Tibial nerve (tissue), 4 donors: ENCODE measurements around the gene PADI4. TPM values are rescaled to one million over a fixed set of nuclear protein-coding genes. Genes with fewer than 3 reads are reported as not detected.
A peak's percentile ranks its signal among the peaks of the same experiment; 100 is the strongest.

Experiments used
- DNase-seq, 2 donors: peaks; one replicate each; pipeline ENCODE4 v3.0.0-alpha.2; 2019; ENCODE audit warnings: low spot score in 2 of 2
- H3K27ac ChIP-seq, 4 donors: fragments of 200-600 bp; sonication (generic) in 3 of 4; one replicate each; pipeline ENCODE4 v1.5.1; 2017 to 2019; ENCODE audit warnings: mild to moderate bottlenecking in 1 of 4
- H3K27me3 ChIP-seq, 2 donors: fragments of 200-600 bp; sonication (generic) in 1 of 2; one replicate each; pipeline versions ENCODE4 v1.5.1 to v1.6.0; 2017 to 2019
- H3K36me3 ChIP-seq, 3 donors: fragments of 200-600 bp; sonication (generic); one replicate each; pipeline ENCODE4 v1.5.1; 2018 to 2019
- H3K4me1 ChIP-seq, 4 donors: fragments of 200-600 bp; sonication (generic) in 3 of 4; one replicate each; pipeline ENCODE4 v1.5.1; 2017 to 2019
- H3K4me3 ChIP-seq, 4 donors: fragments of 200-600 bp; sonication (generic) in 3 of 4; one replicate each; pipeline ENCODE4 v1.5.1; 2017 to 2019; ENCODE audit warnings: mild to moderate bottlenecking in 1 of 4, moderate library complexity in 1 of 4
- H3K9me3 ChIP-seq, 4 donors: fragments of 200-600 bp; sonication (generic) in 3 of 4; one replicate each; pipeline ENCODE4 v1.5.1; 2017 to 2019
- EP300 ChIP-seq, 2 donors: sonication (generic); formaldehyde crosslinking; IDR thresholded peaks; one replicate each; pipeline ENCODE4 v1.6.1; 2017; ENCODE audit warnings: antibody characterized with exemption in 2 of 2, mild to moderate bottlenecking in 1 of 2
- POLR2A ChIP-seq, 2 donors: fragments of 450-650 bp; IDR thresholded peaks; one replicate each; pipeline ENCODE4 v1.6.1; 2017; ENCODE audit warnings: antibody characterized with exemption in 2 of 2, mild to moderate bottlenecking in 2 of 2, moderate library complexity in 2 of 2
- WGBS, 2 donors: methylation state at CpG; one replicate each; pipeline ENCODE4 v1.1.5; 2018; 5-methylcytosine and 5-hydroxymethylcytosine counted together
- total RNA-seq, 4 donors: library from RNA; depleted of rRNA; stranded (reverse); fragments of >200 nt; gene quantifications; one replicate each; pipeline ENCODE4 v1.1.0, GENCODE V29; 2016
- TF ChIP-seq, protein P1 (sequence below), 5 experiments: fragments of 200-600 bp in 3 of 5; fragments of 450-650 bp in 2 of 5; sonication (generic) in 3 of 5; IDR thresholded peaks; one replicate each; pipeline ENCODE4 v1.5.1; 2016 to 2019; ENCODE audit warnings: antibody characterized with exemption in 5 of 5, mild to moderate bottlenecking in 3 of 5, moderate library complexity in 2 of 5

PADI4 gene
- total RNA-seq, 4 donors from 2014 or later = not detected

GRCh38 chr1:17280436-17280835 is 27.6 kb upstream of the PADI4 start:
- Histone ChIP-seq H3K36me3 (no peaks in the 10 kb centered on the region), H3K4me1 (no peaks in the 10 kb centered on the region), H3K27me3 (peaks cover 0 to 11% of the 10 kb centered on the region in 2 donors), H3K27ac (no peak overlapping the region), H3K9me3 (peaks cover 0 to under 1% (median 0%) of the 10 kb centered on the region in 4 donors), H3K4me3 (no peak overlapping the region)
- WGBS, 2 donors = 79 to 80% methylated on average over 7 of the region's 7 CpGs
- DNase-seq = no peak
- TF ChIP-seq, protein P1, sequence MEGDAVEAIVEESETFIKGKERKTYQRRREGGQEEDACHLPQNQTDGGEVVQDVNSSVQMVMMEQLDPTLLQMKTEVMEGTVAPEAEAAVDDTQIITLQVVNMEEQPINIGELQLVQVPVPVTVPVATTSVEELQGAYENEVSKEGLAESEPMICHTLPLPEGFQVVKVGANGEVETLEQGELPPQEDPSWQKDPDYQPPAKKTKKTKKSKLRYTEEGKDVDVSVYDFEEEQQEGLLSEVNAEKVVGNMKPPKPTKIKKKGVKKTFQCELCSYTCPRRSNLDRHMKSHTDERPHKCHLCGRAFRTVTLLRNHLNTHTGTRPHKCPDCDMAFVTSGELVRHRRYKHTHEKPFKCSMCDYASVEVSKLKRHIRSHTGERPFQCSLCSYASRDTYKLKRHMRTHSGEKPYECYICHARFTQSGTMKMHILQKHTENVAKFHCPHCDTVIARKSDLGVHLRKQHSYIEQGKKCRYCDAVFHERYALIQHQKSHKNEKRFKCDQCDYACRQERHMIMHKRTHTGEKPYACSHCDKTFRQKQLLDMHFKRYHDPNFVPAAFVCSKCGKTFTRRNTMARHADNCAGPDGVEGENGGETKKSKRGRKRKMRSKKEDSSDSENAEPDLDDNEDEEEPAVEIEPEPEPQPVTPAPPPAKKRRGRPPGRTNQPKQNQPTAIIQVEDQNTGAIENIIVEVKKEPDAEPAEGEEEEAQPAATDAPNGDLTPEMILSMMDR (IDR thresholded peaks at IDR 0.05) = no peak
- TF ChIP-seq POLR2A (IDR thresholded peaks at IDR 0.05) = no peak
- no peak for TF ChIP-seq EP300 (IDR thresholded peaks at IDR 0.05)

GRCh38 chr1:17280894-17281293 is 27.1 kb upstream of the PADI4 start:
- DNase-seq = no peak
- peaks cover 0 to 11% of the 10 kb centered on the region in 2 donors for H3K27me3 ChIP-seq
- TF ChIP-seq POLR2A (IDR thresholded peaks at IDR 0.05) (no peak), EP300 (IDR thresholded peaks at IDR 0.05) (no peak)
- TF ChIP-seq, protein P1 (IDR thresholded peaks at IDR 0.05) = no peak

GRCh38 chr1:17281775-17282181 is 26.2 kb upstream of the PADI4 start:
- Histone ChIP-seq H3K27me3 (peaks cover 0 to 11% of the 10 kb centered on the region in 2 donors), H3K4me1 (no peaks in the 10 kb centered on the region), H3K4me3 (no peak overlapping the region), H3K36me3 (no peaks in the 10 kb centered on the region), H3K27ac (no peak overlapping the region), H3K9me3 (peaks cover 0 to 2% (median 0%) of the 10 kb centered on the region in 4 donors)
- TF ChIP-seq, protein P1 (IDR thresholded peaks at IDR 0.05) = no peak
- TF ChIP-seq EP300 (IDR thresholded peaks at IDR 0.05) = peak in 1 of 2 donors; percentile 17
- no peak for TF ChIP-seq POLR2A (IDR thresholded peaks at IDR 0.05)
- no peak for DNase-seq
- WGBS, 2 donors = 62 to 69% methylated on average over 8 of the region's 8 CpGs

More at GRCh38 chr1:17280894-17281293, 27.1 kb upstream of the PADI4 start:
- 70 to 75% methylated on average over 2 of the region's 2 CpGs for WGBS, 2 donors
- Histone ChIP-seq H3K4me3 (no peak overlapping the region), H3K4me1 (no peaks in the 10 kb centered on the region), H3K27ac (no peak overlapping the region), H3K36me3 (no peaks in the 10 kb centered on the region), H3K9me3 (peaks cover 0 to 2% (median 0%) of the 10 kb centered on the region in 4 donors)

GRCh38 chr1:17282836-17283235 is 25.2 kb upstream of the PADI4 start:
- Histone ChIP-seq H3K36me3 (no peaks in the 10 kb centered on the region), H3K4me3 (no peak overlapping the region), H3K9me3 (peaks cover 0 to 2% (median 0%) of the 10 kb centered on the region in 4 donors), H3K27me3 (peaks cover 0 to 11% of the 10 kb centered on the region in 2 donors), H3K4me1 (no peaks in the 10 kb centered on the region), H3K27ac (no peak overlapping the region)
- DNase-seq = no peak
- 80 to 85% methylated on average over 4 to 5 of the region's 5 CpGs for WGBS, 2 donors
- no peak for TF ChIP-seq EP300 (IDR thresholded peaks at IDR 0.05)
- TF ChIP-seq, protein P1 (IDR thresholded peaks at IDR 0.05) = no peak
- no peak for TF ChIP-seq POLR2A (IDR thresholded peaks at IDR 0.05)

- WGBS, 2 donors = 88 to 94% methylated on average over 4 to 5 of the region's 5 CpGs
- Histone ChIP-seq H3K4me1 (no peaks in the 10 kb centered on the region), H3K27me3 (peaks cover 0 to 10% of the 10 kb centered on the region in 2 donors), H3K9me3 (peaks cover 0 to 2% (median 0%) of the 10 kb centered on the region in 4 donors), H3K36me3 (no peaks in the 10 kb centered on the region), H3K4me3 (no peak overlapping the region), H3K27ac (no peak overlapping the region)
- no peak for DNase-seq
- TF ChIP-seq POLR2A (IDR thresholded peaks at IDR 0.05) = no peak
- TF ChIP-seq, protein P1 (IDR thresholded peaks at IDR 0.05) = no peak
- TF ChIP-seq EP300 (IDR thresholded peaks at IDR 0.05) = no peak
Measured at GRCh38 chr1:17286646-17287045, 21.4 kb upstream of the PADI4 start.
